Middle frontal gyrus (tissue), 1 donor: ENCODE data around the gene CMC1.
"Not testable (repeated sequence)": the region's sequence is repeated elsewhere in the genome, so short reads cannot be mapped to it uniquely, and the experiment has no call there.

ENCODE experiments used
- DNase-seq: peaks from one replicate; pipeline ENCODE4 v3.0.0-alpha.2; 2015; ENCODE audit warnings: low spot score; ENCODE audit errors: extremely low spot score

The CMC1 gene

GRCh38 chr3:28243424-28244106 is 2.1 kb downstream of the CMC1 start:
- no peak for DNase-seq

GRCh38 chr3:28244491-28244890 is 3.1 kb downstream of the CMC1 start:
- no peak for DNase-seq

GRCh38 chr3:28247286-28247685 is 5.9 kb downstream of the CMC1 start:
- DNase-seq = no peak

GRCh38 chr3:28250999-28251398 is 9.6 kb downstream of the CMC1 start:
- no peak for DNase-seq

GRCh38 chr3:28252001-28252431 is 10.6 kb downstream of the CMC1 start:
- no peak for DNase-seq

- no peak for DNase-seq
Observed at GRCh38 chr3:28253040-28253715, 11.8 kb downstream of the CMC1 start.

GRCh38 chr3:28262001-28262400 is 20.6 kb downstream of the CMC1 start:
- DNase-seq = no peak

GRCh38 chr3:28265641-28266040 is 24.2 kb downstream of the CMC1 start:
- no peak for DNase-seq

- no peak for DNase-seq
Observed at GRCh38 chr3:28267984-28268849, 26.8 kb downstream of the CMC1 start.

GRCh38 chr3:28268989-28269388 is 27.6 kb downstream of the CMC1 start:
- DNase-seq = no peak

- not testable (repeated sequence) for DNase-seq
Observed at GRCh38 chr3:28269884-28270283, 28.5 kb downstream of the CMC1 start.

- DNase-seq = no peak
Observed at GRCh38 chr3:28273837-28274236, 32.4 kb downstream of the CMC1 start.

- no peak for DNase-seq
Observed at GRCh38 chr3:28278918-28279317, 37.5 kb downstream of the CMC1 start.

GRCh38 chr3:28279770-28280169 is 38.4 kb downstream of the CMC1 start:
- DNase-seq = no peak

- DNase-seq = no peak
Observed at GRCh38 chr3:28280781-28281180, 39.4 kb downstream of the CMC1 start.

- DNase-seq = no peak
Observed at GRCh38 chr3:28286595-28286994, 45.2 kb downstream of the CMC1 start.

GRCh38 chr3:28287046-28287445 is 45.6 kb downstream of the CMC1 start:
- no peak for DNase-seq

- DNase-seq = no peak
Observed at GRCh38 chr3:28290863-28291300, 49.5 kb downstream of the CMC1 start.

- no peak for DNase-seq
Observed at GRCh38 chr3:28291577-28291976, 50.2 kb downstream of the CMC1 start.

GRCh38 chr3:28292622-28293021 is 51.2 kb downstream of the CMC1 start:
- no peak for DNase-seq

- no peak for DNase-seq
Observed at GRCh38 chr3:28294667-28295413, 53.4 kb downstream of the CMC1 start.
